Measurements from ENCODE around the gene BABAM1. TPM values are rescaled to one million over a fixed set of nuclear protein-coding genes. Genes with fewer than 3 reads are reported as not detected.

The BABAM1 gene
- total RNA-seq, 2 experiments from 2014 or later: 56.2 to 63.5 TPM

DNA sequence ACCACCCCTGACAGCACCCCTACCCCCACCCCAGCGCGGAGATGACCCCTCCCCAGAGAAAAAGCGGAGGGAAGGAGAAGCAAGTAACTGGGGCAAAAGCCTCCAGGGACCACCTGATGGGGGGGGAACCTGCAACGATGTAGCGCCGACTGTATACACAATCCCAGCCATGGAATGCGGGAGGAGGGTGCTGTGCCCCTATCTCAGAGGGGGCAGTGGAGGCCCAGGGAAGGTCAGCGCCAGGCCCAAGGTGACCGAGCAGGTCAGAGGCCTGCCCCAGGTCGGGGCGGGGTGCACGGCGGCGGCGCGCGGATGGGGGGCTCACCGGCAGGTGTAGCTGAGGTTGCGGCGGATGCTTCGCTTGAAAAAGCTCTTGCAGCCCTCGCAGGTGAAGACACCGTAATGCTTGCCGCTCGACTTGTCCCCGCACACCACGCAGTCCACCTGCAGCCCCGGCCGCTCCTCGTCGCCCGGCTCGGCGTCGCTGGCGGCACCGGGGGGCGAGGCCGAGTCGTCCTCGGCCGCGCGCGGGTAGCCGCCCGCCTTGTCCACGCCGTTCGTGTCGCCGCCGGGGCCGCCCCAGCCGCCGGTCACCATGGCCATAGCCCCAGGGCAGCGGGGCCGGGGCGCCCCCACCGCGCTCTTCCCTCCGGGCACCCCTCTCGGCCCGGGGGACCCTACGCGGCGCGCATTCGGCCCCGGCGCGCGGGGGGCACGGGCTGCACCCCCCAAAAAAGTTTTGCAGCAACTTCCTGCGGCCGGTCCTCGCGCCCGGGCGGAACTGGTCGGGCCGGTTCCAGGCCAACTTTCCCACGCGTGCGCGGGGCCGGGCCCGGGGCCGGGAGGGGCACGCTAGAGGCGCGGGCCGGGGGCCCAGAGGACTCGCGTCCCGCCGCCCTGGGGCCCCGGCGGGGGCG lies 22.4 kb upstream of the BABAM1 start:
- ChIA-PET POLR2A (interaction anchor here (1.0 kb wide), 1 partner anchor 30 kb away, joined by 3 read pairs; the partner anchor contains the start of gene USE1), CTCF (no interaction called here)
- Histone ChIP-seq H3K4me3 (ENCODE audit: low read length) (no peak overlapping the region), H3K27ac (ENCODE audit: low read depth in 1 of 2, low read length in 2 of 2) (no peak overlapping the region), H3K4me1 (ENCODE audit: insufficient read depth, low read length) (peaks cover 17% of the 10 kb centered on the region), H3K36me3 (ENCODE audit: insufficient read depth, low read length) (no peaks in the 10 kb centered on the region), H3K9me3 (ENCODE audit: control insufficient read depth in 1 of 2, insufficient read depth in 1 of 2, low read length in 2 of 2) (no peaks in the 10 kb centered on the region), H3K27me3 (ENCODE audit: control insufficient read depth in 1 of 2, insufficient read depth in 2 of 2, low read length in 2 of 2) (no peaks in the 10 kb centered on the region)
- Mint-ChIP-seq H3K4me3 (peak overlapping the region; percentile 74), H3K36me3 (ENCODE audit: low read depth) (no peaks in the 10 kb centered on the region), H3K27ac (no peak overlapping the region), H3K9me3 (no peaks in the 10 kb centered on the region), H3K4me1 (ENCODE audit: low read depth) (no peaks in the 10 kb centered on the region), H3K27me3 (peaks cover 5% of the 10 kb centered on the region)
- DNase-seq (peak in 3 of 14 experiments; percentile 32 to 55 (median 39)), ATAC-seq (ENCODE audit: poor library complexity) (peak; percentile 25)
- TF ChIP-seq CTCF (IDR thresholded peaks at IDR 0.05): no peak
- intact Hi-C loops (cut with DNase I, micrococcal nuclease): no loop called here

DNA sequence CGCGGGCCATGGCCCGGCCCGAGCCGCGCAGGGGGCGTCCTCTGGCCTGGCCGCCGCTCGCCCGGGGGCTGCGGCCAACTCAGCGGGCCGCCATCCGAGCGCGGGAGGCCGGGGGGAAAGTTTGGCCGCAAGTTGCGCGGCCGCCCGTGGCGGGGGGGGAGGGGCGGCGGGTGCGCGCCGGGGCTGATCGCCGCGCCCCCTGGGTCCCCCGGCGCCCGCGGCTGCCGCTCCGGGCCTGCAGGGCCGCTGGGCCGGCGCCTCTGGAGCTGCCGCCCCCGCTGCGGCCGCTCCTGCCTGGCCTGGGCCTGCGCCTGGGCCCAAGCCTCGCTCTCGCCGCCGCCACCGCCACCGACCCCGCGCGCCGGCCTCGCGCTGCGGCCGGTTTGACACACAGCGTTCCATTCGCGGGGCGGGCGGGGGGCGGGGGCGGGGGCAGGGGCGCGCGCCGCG lies 21.7 kb upstream of the BABAM1 start, which contains the start of gene NR2F6:
TSS of gene NR2F6 (minus strand) at position 385 of the 450 bp plus-strand sequence. CDS start 699 bp downstream, outside the sequence.
- H3K27me3 ChIP-seq (ENCODE audit: control insufficient read depth in 1 of 2, insufficient read depth in 2 of 2, low read length in 2 of 2): no peaks in the 10 kb centered on the region
- DNase-seq (no peak), ATAC-seq (ENCODE audit: poor library complexity) (peak; percentile 30)
- no peak within 1 kb of the TSS for H3K27ac ChIP-seq (ENCODE audit: low read depth in 1 of 2, low read length in 2 of 2)
- peak within 1 kb of the TSS; percentile 67 for H3K4me3 ChIP-seq (ENCODE audit: low read length)
- peaks cover 17% of the 10 kb centered on the region for H3K4me1 ChIP-seq (ENCODE audit: insufficient read depth, low read length)
- no peaks in the 10 kb centered on the region for H3K36me3 ChIP-seq (ENCODE audit: insufficient read depth, low read length)
- peaks cover 5% of the 10 kb centered on the region for H3K27me3 Mint-ChIP-seq
- no peaks in the 10 kb centered on the region for H3K36me3 Mint-ChIP-seq (ENCODE audit: low read depth)
- ChIA-PET POLR2A (no interaction called here), CTCF (no interaction called here)
- intact Hi-C loops (cut with DNase I, micrococcal nuclease): no loop called here
- no peaks in the 10 kb centered on the region for H3K9me3 Mint-ChIP-seq
- no peak for TF ChIP-seq CTCF (IDR thresholded peaks at IDR 0.05)
- H3K4me1 Mint-ChIP-seq (ENCODE audit: low read depth): no peaks in the 10 kb centered on the region
- peak within 1 kb of the TSS; percentile 91 for H3K4me3 Mint-ChIP-seq
- no peak within 1 kb of the TSS for H3K27ac Mint-ChIP-seq
- H3K9me3 ChIP-seq (ENCODE audit: control insufficient read depth in 1 of 2, insufficient read depth in 1 of 2, low read length in 2 of 2): no peaks in the 10 kb centered on the region

DNA sequence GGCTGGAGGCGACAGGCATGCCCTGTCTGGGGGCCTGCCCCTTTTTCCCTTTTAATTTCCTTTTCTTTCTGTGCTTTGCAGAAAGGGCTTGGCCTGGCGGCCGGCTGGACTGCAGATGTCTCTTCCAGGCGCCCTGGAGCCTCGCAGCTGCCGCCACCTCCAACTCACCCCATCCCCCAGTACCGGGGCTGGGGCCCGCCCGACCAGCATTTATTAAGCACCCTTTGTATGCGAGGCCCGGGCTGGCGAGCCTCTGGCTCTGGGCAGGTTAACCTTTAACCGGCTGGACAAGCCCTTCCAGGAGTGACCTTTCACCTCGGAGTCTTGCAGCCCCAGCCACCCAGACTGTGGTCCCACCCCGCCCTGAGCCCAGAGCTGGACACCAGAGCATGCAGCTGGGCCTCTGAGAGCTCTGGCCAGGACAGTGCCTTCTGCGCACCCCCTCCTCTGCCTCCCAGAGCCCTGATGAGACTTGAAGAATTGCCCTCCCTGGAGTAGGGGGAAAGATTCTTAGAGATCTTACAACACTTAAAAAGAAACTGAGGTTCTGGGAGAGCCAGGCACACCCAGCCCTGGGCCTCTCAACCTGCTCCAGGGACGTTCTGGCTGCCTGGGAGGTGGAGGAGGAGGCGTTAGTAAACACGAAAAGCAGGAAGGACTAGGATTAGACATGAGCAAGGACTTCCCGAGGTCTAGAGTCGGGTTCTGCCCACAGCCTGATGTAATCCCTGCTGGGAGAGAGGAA lies 20.4 kb upstream of the BABAM1 start:
- Mint-ChIP-seq H3K27ac (peak overlapping the region; percentile 49), H3K36me3 (ENCODE audit: low read depth) (no peaks in the 10 kb centered on the region), H3K9me3 (no peaks in the 10 kb centered on the region), H3K4me3 (peak overlapping the region; percentile 91), H3K27me3 (peaks cover 5% of the 10 kb centered on the region), H3K4me1 (ENCODE audit: low read depth) (no peaks in the 10 kb centered on the region)
- Histone ChIP-seq H3K27me3 (ENCODE audit: control insufficient read depth in 1 of 2, insufficient read depth in 2 of 2, low read length in 2 of 2) (no peaks in the 10 kb centered on the region), H3K4me3 (ENCODE audit: low read length) (peak overlapping the region; percentile 67), H3K9me3 (ENCODE audit: control insufficient read depth in 1 of 2, insufficient read depth in 1 of 2, low read length in 2 of 2) (no peaks in the 10 kb centered on the region), H3K4me1 (ENCODE audit: insufficient read depth, low read length) (peaks cover 17% of the 10 kb centered on the region), H3K36me3 (ENCODE audit: insufficient read depth, low read length) (no peaks in the 10 kb centered on the region), H3K27ac (ENCODE audit: low read depth in 1 of 2, low read length in 2 of 2) (no peak overlapping the region)
- intact Hi-C loops (cut with DNase I, micrococcal nuclease): no loop called here
- ATAC-seq (ENCODE audit: poor library complexity): peak; percentile 3
- TF ChIP-seq CTCF (IDR thresholded peaks at IDR 0.05): no peak
- CTCF ChIA-PET: no interaction called here
- no peak for DNase-seq
- POLR2A ChIA-PET: no interaction called here

Measured in CD4-positive, alpha-beta T cell (primary cell).